ENCODE measurements around the gene SLC38A8.

The SLC38A8 gene

DNA sequence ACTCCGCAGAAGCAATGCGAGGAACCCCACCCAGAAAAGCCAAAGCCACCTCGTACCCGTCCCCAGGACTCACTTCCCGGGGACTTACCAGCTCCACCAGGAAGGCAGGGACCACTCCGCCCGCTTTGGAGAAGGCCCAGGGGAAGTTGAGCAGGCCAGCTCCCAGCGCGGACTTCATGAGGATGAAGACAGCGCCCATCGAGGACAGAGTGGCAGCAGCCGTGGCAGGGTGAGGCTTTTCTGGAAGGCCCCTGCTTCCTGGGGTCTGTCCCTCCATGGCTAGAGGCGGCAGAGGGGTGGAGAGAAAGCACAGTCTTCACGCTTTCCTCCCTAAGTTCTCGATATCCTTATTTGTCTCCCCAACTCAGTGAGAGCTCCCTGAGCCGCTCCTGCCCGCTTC lies 714 bp downstream of the SLC38A8 start:
- CTCF ChIA-PET, result interaction anchor here (1.4 kb wide), 1 partner anchor 85 kb away, joined by 5 read pairs; no protein-coding TSS in a partner anchor
- POLR2A ChIA-PET, result no interaction called here
- TF ChIP-seq FOXK2 (IDR thresholded peaks at IDR 0.05), result no peak
- no peak for TF ChIP-seq BHLHE40 (IDR thresholded peaks at IDR 0.05; ENCODE audit: borderline replicate concordance)
- no peak for TF ChIP-seq ZNF384 (IDR thresholded peaks at IDR 0.05)
- TF ChIP-seq SUZ12 (IDR thresholded peaks at IDR 0.05), result no peak
- no peak for TF ChIP-seq SP1 (IDR thresholded peaks at IDR 0.05)
- no peak for TF ChIP-seq FOXA1 (IDR thresholded peaks at IDR 0.05)
- TF ChIP-seq LEF1 (IDR thresholded peaks at IDR 0.05; ENCODE audit: borderline replicate concordance), result no peak
- TF ChIP-seq NFRKB (IDR thresholded peaks at IDR 0.05), result no peak
- TF ChIP-seq HDGF (IDR thresholded peaks at IDR 0.05; ENCODE audit: borderline replicate concordance), result no peak
- TF ChIP-seq FOXM1 (IDR thresholded peaks at IDR 0.05; ENCODE audit: borderline replicate concordance), result no peak
- TF ChIP-seq PKNOX1 (IDR thresholded peaks at IDR 0.05), result no peak
- no peak for TF ChIP-seq ARNT (IDR thresholded peaks at IDR 0.05)
- no peak for TF ChIP-seq L3MBTL2 (conservative IDR thresholded peaks at IDR 0.05)
- no peak for TF ChIP-seq CTBP1 (IDR thresholded peaks at IDR 0.05; ENCODE audit: borderline replicate concordance)
- no peak for TF ChIP-seq TARDBP (IDR thresholded peaks at IDR 0.05)
- no peak for DNase-seq (ENCODE audit: extremely low spot score)

GRCh38 chr16:84040823-84041820 lies 1.5 kb downstream of the SLC38A8 start:
- no peak for DNase-seq (ENCODE audit: extremely low spot score)
- TF ChIP-seq SP1 (IDR thresholded peaks at IDR 0.05) (no peak), PKNOX1 (IDR thresholded peaks at IDR 0.05) (no peak), TARDBP (IDR thresholded peaks at IDR 0.05) (no peak), FOXK2 (IDR thresholded peaks at IDR 0.05) (no peak), CTBP1 (IDR thresholded peaks at IDR 0.05; ENCODE audit: borderline replicate concordance) (no peak), LEF1 (IDR thresholded peaks at IDR 0.05; ENCODE audit: borderline replicate concordance) (no peak), ZNF384 (IDR thresholded peaks at IDR 0.05) (no peak), NFRKB (IDR thresholded peaks at IDR 0.05) (no peak), L3MBTL2 (conservative IDR thresholded peaks at IDR 0.05) (no peak), ELF4 (IDR thresholded peaks at IDR 0.05) (no peak), ARNT (IDR thresholded peaks at IDR 0.05) (no peak), HDGF (IDR thresholded peaks at IDR 0.05; ENCODE audit: borderline replicate concordance) (no peak), FOXA1 (IDR thresholded peaks at IDR 0.05) (no peak)
- ChIA-PET POLR2A (no interaction called here), CTCF (interaction anchor here (1.3 to 1.4 kb wide), 3 partner anchors 25 to 87 kb away, joined by 3 to 5 read pairs (median 5); no protein-coding TSS in a partner anchor)

DNA sequence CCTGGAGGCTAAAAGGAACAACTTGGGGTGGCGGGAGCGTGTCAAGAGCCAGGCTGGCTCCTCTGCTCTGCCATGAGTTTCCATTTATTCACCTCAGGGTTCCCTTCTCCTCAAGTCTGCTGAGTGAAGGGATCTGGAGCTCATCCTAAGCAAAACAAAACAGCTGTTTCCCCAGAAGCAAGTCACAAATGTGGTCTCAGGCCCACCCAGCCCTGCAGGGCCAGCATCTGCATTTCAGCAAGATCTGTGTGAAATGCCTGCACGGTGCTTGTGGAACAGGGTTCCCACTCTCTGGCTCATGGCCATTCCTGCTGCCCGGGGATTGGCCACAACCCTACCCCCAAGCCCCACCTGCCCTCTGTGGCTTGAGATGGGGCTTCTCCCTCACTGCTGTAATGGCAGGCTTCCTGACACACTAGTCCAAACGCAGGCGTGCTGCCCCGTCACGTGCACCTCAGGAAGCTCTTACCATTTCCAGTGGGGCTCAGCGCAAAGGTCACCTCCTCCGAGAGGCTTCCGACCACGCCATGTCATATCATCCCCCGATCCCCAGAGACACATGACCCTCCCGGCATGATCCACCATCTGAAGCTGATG lies 2.3 kb downstream of the SLC38A8 start:
- no peak for DNase-seq (ENCODE audit: extremely low spot score)
- ChIA-PET CTCF (interaction anchor here (1.3 to 1.4 kb wide), 3 partner anchors 26 to 86 kb away, joined by 3 to 5 read pairs (median 5); no protein-coding TSS in a partner anchor), POLR2A (no interaction called here)
- TF ChIP-seq NFRKB (IDR thresholded peaks at IDR 0.05) (no peak), FOXM1 (IDR thresholded peaks at IDR 0.05; ENCODE audit: borderline replicate concordance) (no peak), FOXK2 (IDR thresholded peaks at IDR 0.05) (no peak), SUZ12 (IDR thresholded peaks at IDR 0.05) (no peak), FOXA1 (IDR thresholded peaks at IDR 0.05) (no peak), HDGF (IDR thresholded peaks at IDR 0.05; ENCODE audit: borderline replicate concordance) (no peak), SP1 (IDR thresholded peaks at IDR 0.05) (no peak), L3MBTL2 (conservative IDR thresholded peaks at IDR 0.05) (no peak), BHLHE40 (IDR thresholded peaks at IDR 0.05; ENCODE audit: borderline replicate concordance) (no peak), TARDBP (IDR thresholded peaks at IDR 0.05) (no peak), LEF1 (IDR thresholded peaks at IDR 0.05; ENCODE audit: borderline replicate concordance) (no peak), ELF4 (IDR thresholded peaks at IDR 0.05) (no peak), ARNT (IDR thresholded peaks at IDR 0.05) (no peak), ZNF384 (IDR thresholded peaks at IDR 0.05) (no peak), CTBP1 (IDR thresholded peaks at IDR 0.05; ENCODE audit: borderline replicate concordance) (no peak)

DNA sequence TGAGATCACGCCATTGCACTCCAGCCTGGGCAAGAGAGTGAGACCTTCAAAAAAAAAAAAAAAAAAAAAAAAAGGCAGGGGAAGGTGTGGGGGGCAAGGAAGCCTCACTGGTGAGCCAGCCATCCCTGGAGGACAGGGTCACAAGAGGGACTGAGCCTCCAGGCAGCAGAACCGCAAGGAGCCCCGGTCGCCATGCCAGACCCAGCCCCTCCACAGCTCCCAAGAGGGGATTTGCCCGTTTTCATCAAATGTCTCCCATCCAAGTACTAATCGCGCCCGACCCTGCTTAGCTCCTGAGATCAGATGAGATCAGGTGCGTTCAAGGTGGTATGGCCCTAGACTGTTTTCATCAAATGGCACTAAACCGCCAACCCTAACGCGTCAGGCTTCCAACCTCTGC lies 2.9 kb downstream of the SLC38A8 start:
- POLR2A ChIA-PET, result no interaction called here
- DNase-seq (ENCODE audit: extremely low spot score), result no peak
- CTCF ChIA-PET, result interaction anchor here (1.3 kb wide), 1 partner anchor 85 kb away, joined by 5 read pairs; no protein-coding TSS in a partner anchor
- no peak for TF ChIP-seq ZNF384 (IDR thresholded peaks at IDR 0.05)
- TF ChIP-seq TARDBP (IDR thresholded peaks at IDR 0.05), result no peak
- no peak for TF ChIP-seq ELF4 (IDR thresholded peaks at IDR 0.05)
- no peak for TF ChIP-seq SUZ12 (IDR thresholded peaks at IDR 0.05)
- TF ChIP-seq SP1 (IDR thresholded peaks at IDR 0.05), result no peak
- TF ChIP-seq HDGF (IDR thresholded peaks at IDR 0.05; ENCODE audit: borderline replicate concordance), result no peak
- TF ChIP-seq L3MBTL2 (conservative IDR thresholded peaks at IDR 0.05), result no peak
- TF ChIP-seq PKNOX1 (IDR thresholded peaks at IDR 0.05), result no peak
- TF ChIP-seq NFRKB (IDR thresholded peaks at IDR 0.05), result no peak
- no peak for TF ChIP-seq ARNT (IDR thresholded peaks at IDR 0.05)
- TF ChIP-seq BHLHE40 (IDR thresholded peaks at IDR 0.05; ENCODE audit: borderline replicate concordance), result no peak
- TF ChIP-seq FOXM1 (IDR thresholded peaks at IDR 0.05; ENCODE audit: borderline replicate concordance), result no peak
- no peak for TF ChIP-seq FOXK2 (IDR thresholded peaks at IDR 0.05)
- no peak for TF ChIP-seq LEF1 (IDR thresholded peaks at IDR 0.05; ENCODE audit: borderline replicate concordance)
- no peak for TF ChIP-seq CTBP1 (IDR thresholded peaks at IDR 0.05; ENCODE audit: borderline replicate concordance)
- TF ChIP-seq FOXA1 (IDR thresholded peaks at IDR 0.05), result no peak

GRCh38 chr16:84038469-84038868 lies 4.1 kb downstream of the SLC38A8 start:
- ChIA-PET POLR2A (no interaction called here), CTCF (no interaction called here)
- no peak for DNase-seq (ENCODE audit: extremely low spot score)
- TF ChIP-seq ELF4 (IDR thresholded peaks at IDR 0.05), result no peak
- TF ChIP-seq SP1 (IDR thresholded peaks at IDR 0.05), result no peak
- no peak for TF ChIP-seq ARNT (IDR thresholded peaks at IDR 0.05)
- TF ChIP-seq FOXM1 (IDR thresholded peaks at IDR 0.05; ENCODE audit: borderline replicate concordance), result no peak
- TF ChIP-seq NFRKB (IDR thresholded peaks at IDR 0.05), result no peak
- no peak for TF ChIP-seq BHLHE40 (IDR thresholded peaks at IDR 0.05; ENCODE audit: borderline replicate concordance)
- no peak for TF ChIP-seq L3MBTL2 (conservative IDR thresholded peaks at IDR 0.05)
- TF ChIP-seq ZNF384 (IDR thresholded peaks at IDR 0.05), result no peak
- no peak for TF ChIP-seq CTBP1 (IDR thresholded peaks at IDR 0.05; ENCODE audit: borderline replicate concordance)
- TF ChIP-seq SUZ12 (IDR thresholded peaks at IDR 0.05), result no peak
- no peak for TF ChIP-seq PKNOX1 (IDR thresholded peaks at IDR 0.05)
- TF ChIP-seq FOXA1 (IDR thresholded peaks at IDR 0.05), result no peak
- no peak for TF ChIP-seq FOXK2 (IDR thresholded peaks at IDR 0.05)
- TF ChIP-seq HDGF (IDR thresholded peaks at IDR 0.05; ENCODE audit: borderline replicate concordance), result no peak
